ENCODE data around the gene SNCA.

GRCh38 chr4:89723096-89723495, 113.9 kb downstream of the SNCA start:
- TF ChIP-seq POLR2A (IDR thresholded peaks at IDR 0.05), result no peak
- no peak for TF ChIP-seq CTCF (IDR thresholded peaks at IDR 0.05)
- no peak for TF ChIP-seq POLR2AphosphoS5 (IDR thresholded peaks at IDR 0.05)
- TF ChIP-seq EP300 (IDR thresholded peaks at IDR 0.05), result no peak

Data from sigmoid colon (tissue), 4 donors.